ENCODE measurements around the gene DNAJC21. TPM values are rescaled to one million over a fixed set of nuclear protein-coding genes. Genes with fewer than 3 reads are reported as not detected.

The DNAJC21 gene
- total RNA-seq, 1 donor from 2014 or later = 39.3 TPM

GRCh38 chr5:34899066-34899465 is 30.3 kb upstream of the DNAJC21 start:
- H3K27ac Mint-ChIP-seq (ENCODE audit: unreplicated experiment) = no peak overlapping the region
- DNase-seq (ENCODE audit: low spot score) = no peak
- peaks cover 2% of the 10 kb centered on the region for H3K36me3 Mint-ChIP-seq (ENCODE audit: low read depth)
- H3K4me3 Mint-ChIP-seq (ENCODE audit: unreplicated experiment) = no peak overlapping the region
- H3K4me1 Mint-ChIP-seq (ENCODE audit: low read depth) = peaks cover 13% of the 10 kb centered on the region
- no peaks in the 10 kb centered on the region for H3K9me3 Mint-ChIP-seq (ENCODE audit: low read depth)
- no peak for TF ChIP-seq CTCF (IDR thresholded peaks at IDR 0.05)
- no peaks in the 10 kb centered on the region for H3K27me3 Mint-ChIP-seq (ENCODE audit: low read depth)

GRCh38 chr5:34900652-34901051 is 28.7 kb upstream of the DNAJC21 start:
- peaks cover 2% of the 10 kb centered on the region for H3K36me3 Mint-ChIP-seq (ENCODE audit: low read depth)
- no peak overlapping the region for H3K4me3 Mint-ChIP-seq (ENCODE audit: unreplicated experiment)
- H3K27ac Mint-ChIP-seq (ENCODE audit: unreplicated experiment) = no peak overlapping the region
- peaks cover 13% of the 10 kb centered on the region for H3K4me1 Mint-ChIP-seq (ENCODE audit: low read depth)
- TF ChIP-seq CTCF (IDR thresholded peaks at IDR 0.05) = no peak
- no peaks in the 10 kb centered on the region for H3K27me3 Mint-ChIP-seq (ENCODE audit: low read depth)
- no peaks in the 10 kb centered on the region for H3K9me3 Mint-ChIP-seq (ENCODE audit: low read depth)
- DNase-seq (ENCODE audit: low spot score) = no peak

- Mint-ChIP-seq H3K27ac (ENCODE audit: unreplicated experiment) (no peak overlapping the region), H3K4me3 (ENCODE audit: unreplicated experiment) (no peak overlapping the region), H3K27me3 (ENCODE audit: low read depth) (no peaks in the 10 kb centered on the region), H3K9me3 (ENCODE audit: low read depth) (no peaks in the 10 kb centered on the region), H3K4me1 (ENCODE audit: low read depth) (peaks cover 2% of the 10 kb centered on the region), H3K36me3 (ENCODE audit: low read depth) (peaks cover 2% of the 10 kb centered on the region)
- DNase-seq (ENCODE audit: low spot score) = no peak
- TF ChIP-seq CTCF (IDR thresholded peaks at IDR 0.05) = no peak
Measured at GRCh38 chr5:34903260-34903659, 26.1 kb upstream of the DNAJC21 start.

GRCh38 chr5:34905564-34905963 is 23.8 kb upstream of the DNAJC21 start:
- no peaks in the 10 kb centered on the region for H3K4me1 Mint-ChIP-seq (ENCODE audit: low read depth)
- no peak for DNase-seq (ENCODE audit: low spot score)
- H3K4me3 Mint-ChIP-seq (ENCODE audit: unreplicated experiment) = no peak overlapping the region
- H3K27me3 Mint-ChIP-seq (ENCODE audit: low read depth) = no peaks in the 10 kb centered on the region
- TF ChIP-seq CTCF (IDR thresholded peaks at IDR 0.05) = peak; percentile 84
- no peak overlapping the region for H3K27ac Mint-ChIP-seq (ENCODE audit: unreplicated experiment)
- H3K9me3 Mint-ChIP-seq (ENCODE audit: low read depth) = no peaks in the 10 kb centered on the region
- H3K36me3 Mint-ChIP-seq (ENCODE audit: low read depth) = peaks cover 3% of the 10 kb centered on the region

GRCh38 chr5:34913072-34913471 is 16.3 kb upstream of the DNAJC21 start:
- no peaks in the 10 kb centered on the region for H3K9me3 Mint-ChIP-seq (ENCODE audit: low read depth)
- no peak for TF ChIP-seq CTCF (IDR thresholded peaks at IDR 0.05)
- no peaks in the 10 kb centered on the region for H3K27me3 Mint-ChIP-seq (ENCODE audit: low read depth)
- no peak for DNase-seq (ENCODE audit: low spot score)
- H3K4me3 Mint-ChIP-seq (ENCODE audit: unreplicated experiment) = no peak overlapping the region
- H3K27ac Mint-ChIP-seq (ENCODE audit: unreplicated experiment) = no peak overlapping the region
- peaks cover 37% of the 10 kb centered on the region for H3K4me1 Mint-ChIP-seq (ENCODE audit: low read depth)
- H3K36me3 Mint-ChIP-seq (ENCODE audit: low read depth) = peaks cover 11% of the 10 kb centered on the region

Measured in chondrocyte (in vitro differentiated cells).